Neuronal stem cell (in vitro differentiated cells): ENCODE measurements around the gene GRAP2.

Experiments
- DNase-seq: peaks from one replicate; pipeline ENCODE4 v3.0.0-alpha.2; 2013; ENCODE audit warnings: low spot score
- H2AFZ ChIP-seq: one replicate; pipeline ENCODE4 v1.6.1; 2013; ENCODE audit warnings: mild to moderate bottlenecking, low read length, inconsistent platforms
- H2AK5ac ChIP-seq: 2 replicates; pipeline ENCODE4 v1.6.1; 2013; ENCODE audit warnings: low read depth, mild to moderate bottlenecking, inconsistent platforms, low read length, moderate library complexity, mixed read lengths
- H2BK120ac ChIP-seq: 2 replicates; pipeline ENCODE4 v1.6.1; 2013; ENCODE audit warnings: low read depth, mild to moderate bottlenecking, inconsistent platforms, low read length, moderate library complexity, mixed read lengths
- H2BK12ac ChIP-seq: one replicate; pipeline ENCODE4 v1.6.1; 2013; ENCODE audit warnings: low read length, inconsistent platforms
- H2BK15ac ChIP-seq: 2 replicates; pipeline ENCODE4 v1.6.1; 2013; ENCODE audit warnings: mild to moderate bottlenecking, low read length, inconsistent platforms, mixed read lengths
- H2BK5ac ChIP-seq: one replicate; pipeline ENCODE4 v1.6.1; 2013; ENCODE audit warnings: inconsistent platforms, mild to moderate bottlenecking, low read length, moderate library complexity
- H3K14ac ChIP-seq: one replicate; pipeline ENCODE4 v1.6.1; 2013; ENCODE audit warnings: low read length, inconsistent platforms
- H3K18ac ChIP-seq: 2 replicates; pipeline ENCODE4 v1.6.1; 2013; ENCODE audit warnings: low read length, inconsistent platforms
- H3K23ac ChIP-seq: 2 replicates; pipeline ENCODE4 v1.6.1; 2013; ENCODE audit warnings: low read depth, mild to moderate bottlenecking, mixed read lengths, low read length, inconsistent platforms; ENCODE audit not compliant: poor library complexity
- H3K27ac ChIP-seq: replicated peaks from 3 replicates; pipeline ENCODE4 v1.5.1; 2013; ENCODE audit warnings: low read length, inconsistent platforms
- H3K27me3 ChIP-seq, 3 experiments: 2 replicates each; pipeline ENCODE4 v1.6.1; 2013; ENCODE audit warnings: low read length in 3 of 3, mild to moderate bottlenecking in 2 of 3, inconsistent platforms in 1 of 3, low read depth in 1 of 3, mixed read lengths in 1 of 3, moderate library complexity in 1 of 3; ENCODE audit not compliant: control insufficient read depth in 3 of 3, insufficient read depth in 3 of 3
- H3K36me3 ChIP-seq, 2 donors: replicated peaks in 1 of 2; 2 replicates each; pipeline ENCODE4 v1.6.1; 2013; ENCODE audit warnings: low read length in 2 of 2; ENCODE audit not compliant: control insufficient read depth in 2 of 2, insufficient read depth in 2 of 2
- H3K4ac ChIP-seq: 2 replicates; pipeline ENCODE4 v1.6.1; 2013; ENCODE audit warnings: inconsistent platforms, mild to moderate bottlenecking, low read length, moderate library complexity
- H3K4me1 ChIP-seq, 2 donors: 1 replicate in 1 of 2; 2 replicates in 1 of 2; pipeline ENCODE4 v1.6.1; 2013; ENCODE audit warnings: low read length in 2 of 2, low read depth in 1 of 2; ENCODE audit not compliant: control insufficient read depth in 2 of 2, insufficient read depth in 1 of 2
- H3K4me2 ChIP-seq: one replicate; pipeline ENCODE4 v1.6.1; 2013; ENCODE audit warnings: mild to moderate bottlenecking, low read length, inconsistent platforms; ENCODE audit not compliant: insufficient read depth, poor library complexity, severe bottlenecking
- H3K4me3 ChIP-seq, 2 donors: 2 replicates each; pipeline ENCODE4 v1.5.1; 2013; ENCODE audit warnings: low read length in 2 of 2, mild to moderate bottlenecking in 2 of 2, inconsistent platforms in 1 of 2, moderate library complexity in 1 of 2
- H3K79me1 ChIP-seq: one replicate; pipeline ENCODE4 v1.6.1; 2013; ENCODE audit warnings: low read depth, mild to moderate bottlenecking, inconsistent platforms, low read length, moderate library complexity
- H3K9ac ChIP-seq: one replicate; pipeline ENCODE4 v1.6.1; 2013; ENCODE audit warnings: mild to moderate bottlenecking, low read depth, low read length, inconsistent platforms; ENCODE audit not compliant: poor library complexity
- H3K9me3 ChIP-seq, 2 donors: replicated peaks in 1 of 2; 2 replicates each; pipeline versions ENCODE3 to v1.6.1; 2013; ENCODE audit warnings: low read length in 2 of 2, mild to moderate bottlenecking in 2 of 2, inconsistent platforms in 1 of 2, low read depth in 1 of 2, mixed read lengths in 1 of 2, moderate library complexity in 1 of 2; ENCODE audit not compliant: control insufficient read depth in 2 of 2, insufficient read depth in 1 of 2
- H4K8ac ChIP-seq: one replicate; pipeline ENCODE4 v1.6.1; 2013; ENCODE audit warnings: low read depth, mild to moderate bottlenecking, inconsistent platforms, low read length, moderate library complexity
- H4K91ac ChIP-seq: one replicate; pipeline ENCODE4 v1.6.1; 2013; ENCODE audit warnings: low read length, low read depth, mild to moderate bottlenecking, inconsistent platforms; ENCODE audit not compliant: poor library complexity
- WGBS, 2 donors: extraction: QIAGEN DNeasy Blood & Tissue Kit; methylation state at CpG; one replicate each; pipeline ENCODE4 v1.1.7; 2013; ENCODE audit warnings: missing lambda C conversion rate in 2 of 2, mixed read lengths in 1 of 2; ENCODE audit not compliant: insufficient read length in 2 of 2, insufficient replicate concordance in 1 of 2; ENCODE audit errors: extremely low coverage in 2 of 2; 5-methylcytosine and 5-hydroxymethylcytosine counted together

Gene GRAP2

GRCh38 chr22:39970742-39971141 is 69.9 kb downstream of the GRAP2 start:
- peaks cover 0 to 20% of the 10 kb centered on the region in 2 donors for H3K4me1 ChIP-seq
- no peak overlapping the region for H3K18ac ChIP-seq
- no peak overlapping the region for H4K8ac ChIP-seq
- H3K79me1 ChIP-seq = no peaks in the 10 kb centered on the region
- H2BK15ac ChIP-seq = no peak overlapping the region
- no peak for DNase-seq
- no peak overlapping the region for H3K23ac ChIP-seq
- H3K9me3 ChIP-seq = no peaks in the 10 kb centered on the region
- no peaks in the 10 kb centered on the region for H3K36me3 ChIP-seq
- no peak overlapping the region for H2BK12ac ChIP-seq
- H2AFZ ChIP-seq = no peak overlapping the region
- H3K4me2 ChIP-seq = no peak overlapping the region
- H2BK5ac ChIP-seq = peak overlapping the region; percentile 31
- WGBS, 2 donors = no CpG with 5 or more reads among the region's 10 CpGs
- H3K27ac ChIP-seq = no peak overlapping the region
- H3K14ac ChIP-seq = no peak overlapping the region
- H2AK5ac ChIP-seq = no peak overlapping the region
- H3K9ac ChIP-seq = no peak overlapping the region
- H4K91ac ChIP-seq = no peak overlapping the region
- no peak overlapping the region for H3K4ac ChIP-seq
- H2BK120ac ChIP-seq = no peak overlapping the region
- peaks cover 0 to 15% (median 0%) of the 10 kb centered on the region in 3 experiments for H3K27me3 ChIP-seq
- H3K4me3 ChIP-seq = no peak overlapping the region

- no peak for DNase-seq
- Histone ChIP-seq H3K4ac (no peak overlapping the region), H3K23ac (no peak overlapping the region), H2BK120ac (no peak overlapping the region), H3K27me3 (peaks cover 0 to 11% (median 0%) of the 10 kb centered on the region in 3 experiments), H3K4me2 (no peak overlapping the region), H3K36me3 (no peaks in the 10 kb centered on the region), H2AFZ (no peak overlapping the region), H4K8ac (no peak overlapping the region), H3K79me1 (no peaks in the 10 kb centered on the region), H3K4me1 (peaks cover 0 to 22% of the 10 kb centered on the region in 2 donors), H2BK15ac (no peak overlapping the region), H3K9me3 (no peaks in the 10 kb centered on the region), H3K14ac (no peak overlapping the region), H4K91ac (no peak overlapping the region), H2BK12ac (no peak overlapping the region), H3K4me3 (no peak overlapping the region), H3K27ac (no peak overlapping the region), H2AK5ac (no peak overlapping the region), H3K9ac (peak overlapping the region; percentile 53), H2BK5ac (no peak overlapping the region), H3K18ac (peak overlapping the region; percentile 89)
- WGBS, 2 donors = no CpG with 5 or more reads among the region's 5 CpGs
These were observed 71.8 kb downstream of the GRAP2 start for GRCh38 chr22:39972641-39973040.

- H3K4me3 ChIP-seq = no peak overlapping the region
- H3K27me3 ChIP-seq = peaks cover 0 to 11% (median 0%) of the 10 kb centered on the region in 3 experiments
- H3K4me1 ChIP-seq = peaks cover 0 to 16% of the 10 kb centered on the region in 2 donors
- H3K79me1 ChIP-seq = no peaks in the 10 kb centered on the region
- H3K36me3 ChIP-seq = no peaks in the 10 kb centered on the region
- H3K4me2 ChIP-seq = no peak overlapping the region
- H3K9ac ChIP-seq = no peak overlapping the region
- H3K18ac ChIP-seq = no peak overlapping the region
- H3K9me3 ChIP-seq = no peaks in the 10 kb centered on the region
- no peak overlapping the region for H2BK12ac ChIP-seq
- H3K27ac ChIP-seq = no peak overlapping the region
- H4K8ac ChIP-seq = no peak overlapping the region
- no peak for DNase-seq
- no peak overlapping the region for H2AK5ac ChIP-seq
- no peak overlapping the region for H3K23ac ChIP-seq
- no peak overlapping the region for H4K91ac ChIP-seq
- no peak overlapping the region for H2BK120ac ChIP-seq
- H3K14ac ChIP-seq = no peak overlapping the region
- H2BK5ac ChIP-seq = no peak overlapping the region
- no peak overlapping the region for H2BK15ac ChIP-seq
- H2AFZ ChIP-seq = no peak overlapping the region
- H3K4ac ChIP-seq = no peak overlapping the region
- WGBS, 2 donors = no CpG with 5 or more reads among the region's 5 CpGs
These were observed 72.8 kb downstream of the GRAP2 start for GRCh38 chr22:39973656-39974055.

- H3K4me1 ChIP-seq = peaks cover 0 to 12% of the 10 kb centered on the region in 2 donors
- H3K27me3 ChIP-seq = peaks cover 0 to 11% (median 0%) of the 10 kb centered on the region in 3 experiments
These were observed 73.2 kb downstream of the GRAP2 start for GRCh38 chr22:39974065-39974464.

More at GRCh38 chr22:39974065-39974464, 73.2 kb downstream of the GRAP2 start:
- Histone ChIP-seq H2BK15ac (no peak overlapping the region), H3K4ac (no peak overlapping the region), H3K9ac (no peak overlapping the region), H3K4me3 (no peak overlapping the region), H4K8ac (no peak overlapping the region), H3K18ac (no peak overlapping the region), H4K91ac (no peak overlapping the region), H2BK5ac (no peak overlapping the region), H2BK120ac (no peak overlapping the region), H3K14ac (no peak overlapping the region), H3K23ac (no peak overlapping the region), H2BK12ac (no peak overlapping the region), H3K4me2 (no peak overlapping the region), H3K9me3 (no peaks in the 10 kb centered on the region), H2AK5ac (no peak overlapping the region), H3K36me3 (no peaks in the 10 kb centered on the region), H2AFZ (no peak overlapping the region), H3K79me1 (no peaks in the 10 kb centered on the region), H3K27ac (no peak overlapping the region)
- DNase-seq = no peak
- no CpG with 5 or more reads among the region's 5 CpGs for WGBS, 2 donors
